UCSD-AML1 (cell line): Measurements from ENCODE around the gene NSMCE1.
"Not testable (repeated sequence)": the region's sequence is repeated elsewhere in the genome, so short reads cannot be mapped to it uniquely, and the experiment has no call there.

Source experiments
- DNase-seq: peaks from one replicate; lab custom pipeline; 2025; ENCODE audit not compliant: unreplicated experiment; lab: John Stamatoyannopoulos, UW

NSMCE1 gene

GRCh38 chr16:27272697-27273096, 4.1 kb upstream of the NSMCE1 start:
- DNase-seq = not testable (repeated sequence)

GRCh38 chr16:27272076-27272475, 3.5 kb upstream of the NSMCE1 start:
- no peak for DNase-seq

- DNase-seq = no peak
Observed at GRCh38 chr16:27270349-27270748, 1.8 kb upstream of the NSMCE1 start.

GRCh38 chr16:27269300-27270150, 953 bp upstream of the NSMCE1 start:
- no peak for DNase-seq

- no peak for DNase-seq
Observed at GRCh38 chr16:27267037-27267677, 1.4 kb downstream of the NSMCE1 start.

- no peak for DNase-seq
Observed at GRCh38 chr16:27265982-27266381, 2.6 kb downstream of the NSMCE1 start.

GRCh38 chr16:27264151-27264550, 4.4 kb downstream of the NSMCE1 start:
- no peak for DNase-seq

- not testable (repeated sequence) for DNase-seq
Observed at GRCh38 chr16:27262904-27263423, 5.6 kb downstream of the NSMCE1 start.

- no peak for DNase-seq
Observed at GRCh38 chr16:27259710-27260109, 8.9 kb downstream of the NSMCE1 start.

GRCh38 chr16:27258241-27258734, 10.3 kb downstream of the NSMCE1 start:
- no peak for DNase-seq

GRCh38 chr16:27257271-27257670, 11.3 kb downstream of the NSMCE1 start:
- no peak for DNase-seq

- DNase-seq = no peak
Observed at GRCh38 chr16:27256861-27257260, 11.7 kb downstream of the NSMCE1 start.

GRCh38 chr16:27254262-27254811, 14.2 kb downstream of the NSMCE1 start:
- DNase-seq = no peak

- no peak for DNase-seq
Observed at GRCh38 chr16:27253526-27253930, 15.0 kb downstream of the NSMCE1 start.

- DNase-seq = no peak
Observed at GRCh38 chr16:27252206-27252585, 16.4 kb downstream of the NSMCE1 start.

GRCh38 chr16:27251541-27252205, 16.9 kb downstream of the NSMCE1 start:
- DNase-seq = no peak

GRCh38 chr16:27248886-27249285, 19.7 kb downstream of the NSMCE1 start:
- not testable (repeated sequence) for DNase-seq

- DNase-seq = no peak
Observed at GRCh38 chr16:27248036-27248435, 20.5 kb downstream of the NSMCE1 start.

GRCh38 chr16:27247076-27247475, 21.5 kb downstream of the NSMCE1 start:
- not testable (repeated sequence) for DNase-seq

GRCh38 chr16:27246439-27246838, 22.1 kb downstream of the NSMCE1 start:
- no peak for DNase-seq
